SK-N-SH (cell line): ENCODE measurements around the gene ZNF79. TPM values are rescaled to one million over a fixed set of nuclear protein-coding genes. Genes with fewer than 3 reads are reported as not detected.

ENCODE experiments used
- CTCF ChIA-PET: fragments of 300-600, 350-600 bp; formaldehyde crosslinking; extraction: SDS; loops from one replicate; lab custom pipeline; 2021; lab: Yijun Ruan, JAX
- POLR2A ChIA-PET: fragments of 350-600 bp; sonication (Branson Sonifier 250); formaldehyde crosslinking; extraction: SDS; loops from one replicate; lab custom pipeline; 2020; ENCODE audit warnings: antibody characterized with exemption, inconsistent platforms; lab: Yijun Ruan, JAX
- DNase-seq: peaks from one replicate; pipeline ENCODE4 v3.0.0; 2012
- H2AFZ ChIP-seq: fragments of 200-600 bp; sonication (generic); 2 replicates; pipeline ENCODE4 v1.8.1; 2016; ENCODE audit warnings: antibody characterized with exemption, mild to moderate bottlenecking, low read depth
- H3F3A ChIP-seq: fragments of 200-600 bp; sonication (generic); replicated peaks from 2 replicates; pipeline ENCODE3; 2016; ENCODE audit warnings: antibody characterized with exemption, mild to moderate bottlenecking; ENCODE audit not compliant: insufficient read depth
- H3K27ac ChIP-seq, 2 experiments: fragments of 200-500 bp in 1 of 2; fragments of 200-600 bp in 1 of 2; sonication (Bioruptor generic) in 1 of 2; sonication (generic), shearing (Covaris generic) in 1 of 2; 2 replicates each; pipeline versions ENCODE4 v1.5.1 to v1.6.1; 2014 to 2016; ENCODE audit warnings: low read depth in 2 of 2, inconsistent platforms in 1 of 2, low read length in 1 of 2, mild to moderate bottlenecking in 1 of 2, mixed read lengths in 1 of 2
- H3K27me3 ChIP-seq: fragments of 200-600 bp; sonication (generic), shearing (Covaris generic); 2 replicates; pipeline ENCODE4 v1.6.1; 2016; ENCODE audit warnings: mixed run types; ENCODE audit not compliant: insufficient read depth
- H3K36me3 ChIP-seq, 2 experiments: fragments of 200-500 bp in 1 of 2; fragments of 200-600 bp in 1 of 2; sonication (Bioruptor generic) in 1 of 2; sonication (generic) in 1 of 2; replicated peaks in 1 of 2; 2 replicates each; pipeline versions ENCODE3 to v1.5.1; 2014 to 2016; ENCODE audit warnings: low read length in 1 of 2, mild to moderate bottlenecking in 1 of 2; ENCODE audit not compliant: insufficient read depth in 2 of 2, control insufficient read depth in 1 of 2
- H3K4me1 ChIP-seq, 2 experiments: fragments of 200-500 bp in 1 of 2; fragments of 200-600 bp in 1 of 2; sonication (Bioruptor generic) in 1 of 2; sonication (generic), shearing (Covaris generic) in 1 of 2; 2 replicates each; pipeline versions ENCODE4 v1.5.1 to v1.6.1; 2014 to 2016; ENCODE audit warnings: low read depth in 1 of 2, low read length in 1 of 2, mixed run types in 1 of 2; ENCODE audit not compliant: insufficient read depth in 2 of 2, control insufficient read depth in 1 of 2
- H3K4me2 ChIP-seq: fragments of 200-600 bp; sonication (generic), shearing (Covaris generic); 2 replicates; pipeline ENCODE4 v1.6.1; 2017; ENCODE audit warnings: mixed run types
- H3K4me3 ChIP-seq, 2 experiments: fragments of 200-500 bp in 1 of 2; fragments of 200-600 bp in 1 of 2; sonication (Bioruptor generic) in 1 of 2; sonication (generic), shearing (Covaris generic) in 1 of 2; 2 replicates each; pipeline versions ENCODE4 v1.5.1 to v1.8.1; 2014 to 2016; ENCODE audit warnings: low read depth in 2 of 2, inconsistent platforms in 1 of 2, low read length in 1 of 2, mild to moderate bottlenecking in 1 of 2, mixed read lengths in 1 of 2, moderate library complexity in 1 of 2
- H3K79me2 ChIP-seq: fragments of 200-600 bp; sonication (generic); 2 replicates; pipeline ENCODE4 v1.8.1; 2017; ENCODE audit warnings: mild to moderate bottlenecking; ENCODE audit not compliant: insufficient read depth
- H3K9ac ChIP-seq: fragments of 200-600 bp; sonication (generic); 2 replicates; pipeline ENCODE4 v1.6.1; 2017; ENCODE audit warnings: mixed run types
- H3K9me2 ChIP-seq: fragments of 200-600 bp; sonication (generic); 2 replicates; pipeline ENCODE4 v1.6.1; 2017; ENCODE audit warnings: mixed run types
- H3K9me3 ChIP-seq: fragments of 200-600 bp; sonication (generic); 2 replicates; pipeline ENCODE4 v1.6.1; 2017; ENCODE audit warnings: mixed run types, mild to moderate bottlenecking, moderate library complexity
- H4K20me1 ChIP-seq: fragments of 200-600 bp; sonication (generic); 2 replicates; pipeline ENCODE4 v1.6.1; 2017; ENCODE audit warnings: mild to moderate bottlenecking, mixed run types; ENCODE audit not compliant: insufficient read depth
- EP300 ChIP-seq, 2 experiments: IDR thresholded peaks; 2 replicates each; pipeline versions ENCODE4 v1.4.0 to v1.6.1; 2012; ENCODE audit warnings: borderline replicate concordance in 1 of 2, low read depth in 1 of 2, low read length in 1 of 2
- FOXJ3 ChIP-seq: sonication (generic); formaldehyde crosslinking; IDR thresholded peaks from 2 replicates; pipeline ENCODE4 v1.5.1; 2020; ENCODE audit warnings: mild to moderate bottlenecking, missing genetic modification reagents
- FOXM1 ChIP-seq: IDR thresholded peaks from 2 replicates; pipeline ENCODE4 v1.4.0; 2012; ENCODE audit warnings: low read depth, mild to moderate bottlenecking
- GATA2 ChIP-seq: sonication (generic); formaldehyde crosslinking; IDR thresholded peaks from 2 replicates; pipeline ENCODE4 v1.5.0; 2020; ENCODE audit warnings: mild to moderate bottlenecking, missing genetic modification reagents
- JUND ChIP-seq: IDR thresholded peaks from 2 replicates; pipeline ENCODE4 v1.4.0; 2012
- NFIC ChIP-seq: IDR thresholded peaks from 2 replicates; pipeline ENCODE4 v1.4.0; 2012; ENCODE audit warnings: borderline replicate concordance
- NRF1 ChIP-seq: IDR thresholded peaks from 2 replicates; pipeline ENCODE4 v1.6.1; 2012; ENCODE audit warnings: low read depth, mild to moderate bottlenecking, low read length
- POLR2AphosphoS5 ChIP-seq: IDR thresholded peaks from 2 replicates; pipeline ENCODE4 v1.6.1; 2012; ENCODE audit warnings: low read depth, low read length
- RAD21 ChIP-seq: IDR thresholded peaks from 2 replicates; pipeline ENCODE4 v1.6.1; 2012; ENCODE audit warnings: mild to moderate bottlenecking, low read length
- RCOR1 ChIP-seq: fragments of 150-350 bp; IDR thresholded peaks from 2 replicates; pipeline ENCODE4 v1.6.1; 2017; ENCODE audit warnings: antibody characterized with exemption, low read length
- SMC3 ChIP-seq: IDR thresholded peaks from 2 replicates; pipeline ENCODE4 v1.6.1; 2012; ENCODE audit warnings: low read depth, low read length, improper control_type of control experiment
- TAF1 ChIP-seq: IDR thresholded peaks from 2 replicates; pipeline ENCODE4 v1.6.1; 2012; ENCODE audit warnings: low read depth, mild to moderate bottlenecking, low read length, moderate library complexity, borderline replicate concordance
- TEAD4 ChIP-seq: IDR thresholded peaks from 2 replicates; pipeline ENCODE4 v1.4.0; 2012; ENCODE audit warnings: mild to moderate bottlenecking, borderline replicate concordance; ENCODE audit not compliant: insufficient read depth
- WGBS: methylation state at CpG from one replicate; pipeline ENCODE4 v1.1.6; 2017; ENCODE audit warnings: low lambda C conversion rate; 5-methylcytosine and 5-hydroxymethylcytosine counted together
- polyA plus RNA-seq, 3 experiments: library from polyadenylated mRNA; depleted of rRNA; stranded (reverse); fragments of >200 nt; gene quantifications; 2 replicates each; pipeline ENCODE4 v1.2.3, GENCODE V29; 2012
- TF ChIP-seq, protein P1 (sequence below): fragments of 150-350 bp; IDR thresholded peaks from 2 replicates; pipeline ENCODE4 v1.6.1; 2017; ENCODE audit warnings: antibody characterized with exemption, low read length, low read depth, borderline replicate concordance
- TF ChIP-seq, protein P2 (sequence below): IDR thresholded peaks from 2 replicates; pipeline ENCODE4 v1.4.0; 2012; ENCODE audit warnings: low read depth, borderline replicate concordance
- TF ChIP-seq, protein P3 (sequence below): fragments of 150-350 bp; IDR thresholded peaks from 2 replicates; pipeline ENCODE4 v1.6.1; 2016; ENCODE audit warnings: mild to moderate bottlenecking, low read depth, low read length

Gene ZNF79
- polyA plus RNA-seq, 1 of the 3 experiments (the other 2 are of a cell fraction), result 4.6 TPM

DNA sequence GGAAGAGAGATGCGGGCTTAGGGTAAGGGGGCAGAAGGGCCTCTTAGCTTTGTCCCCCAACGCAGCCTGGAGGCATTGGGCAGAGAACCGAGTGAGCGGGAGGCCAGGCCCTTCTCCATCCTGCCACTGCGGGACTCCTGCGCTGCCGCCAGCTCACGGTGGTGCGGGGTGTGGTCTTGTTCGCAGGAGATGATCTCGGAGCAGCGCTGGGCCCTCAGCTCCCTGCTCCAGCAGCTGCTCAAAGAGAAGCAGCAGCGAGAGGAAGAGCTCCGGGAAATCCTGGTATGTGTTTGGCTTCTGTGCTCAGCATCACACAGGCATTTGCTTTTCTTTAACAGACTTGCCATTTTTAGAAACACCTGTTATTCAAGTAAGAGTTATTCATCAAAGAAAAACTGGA lies 68.4 kb downstream of the ZNF79 start:
- Histone ChIP-seq H3K9me3 (no peaks in the 10 kb centered on the region), H2AFZ (no peak overlapping the region), H3K36me3 (peaks cover 3 to 45% of the 10 kb centered on the region in 2 experiments), H3K79me2 (no peaks in the 10 kb centered on the region)
- CTCF ChIA-PET, result interaction anchor here (0.6 to 2.0 kb wide), 4 partner anchors 11 to 242 kb away, joined by 3 to 7 read pairs (median 4); partner anchors contain the start of gene TOR2A
- no peak for DNase-seq
- TF ChIP-seq TEAD4, result no peak
- TF ChIP-seq RAD21, result no peak
- TF ChIP-seq POLR2AphosphoS5, result no peak
- no peak for TF ChIP-seq FOXM1
- TF ChIP-seq GATA2 (CRISPR knock-in tag), result no peak
- TF ChIP-seq RCOR1, result no peak
- TF ChIP-seq, protein P1, sequence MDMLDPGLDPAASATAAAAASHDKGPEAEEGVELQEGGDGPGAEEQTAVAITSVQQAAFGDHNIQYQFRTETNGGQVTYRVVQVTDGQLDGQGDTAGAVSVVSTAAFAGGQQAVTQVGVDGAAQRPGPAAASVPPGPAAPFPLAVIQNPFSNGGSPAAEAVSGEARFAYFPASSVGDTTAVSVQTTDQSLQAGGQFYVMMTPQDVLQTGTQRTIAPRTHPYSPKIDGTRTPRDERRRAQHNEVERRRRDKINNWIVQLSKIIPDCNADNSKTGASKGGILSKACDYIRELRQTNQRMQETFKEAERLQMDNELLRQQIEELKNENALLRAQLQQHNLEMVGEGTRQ, result no peak
- TF ChIP-seq, all 33 proteins: peak for 0
- H3F3A ChIP-seq, result peaks cover 34% of the 10 kb centered on the region
- WGBS, result 87% methylated on average over 6 of the region's 14 CpGs
- H3K4me1 ChIP-seq, result peaks cover 11 to 19% of the 10 kb centered on the region in 2 experiments; a peak in 2 of 4 replicates
- H3K4me3 ChIP-seq, result no peak overlapping the region
- H3K4me2 ChIP-seq, result no peak overlapping the region
- POLR2A ChIA-PET, result no interaction called here
- no peaks in the 10 kb centered on the region for H3K27me3 ChIP-seq
- no peaks in the 10 kb centered on the region for H3K9me2 ChIP-seq
- H3K27ac ChIP-seq, result no peak overlapping the region
- H4K20me1 ChIP-seq, result no peaks in the 10 kb centered on the region
- no peak overlapping the region for H3K9ac ChIP-seq

DNA sequence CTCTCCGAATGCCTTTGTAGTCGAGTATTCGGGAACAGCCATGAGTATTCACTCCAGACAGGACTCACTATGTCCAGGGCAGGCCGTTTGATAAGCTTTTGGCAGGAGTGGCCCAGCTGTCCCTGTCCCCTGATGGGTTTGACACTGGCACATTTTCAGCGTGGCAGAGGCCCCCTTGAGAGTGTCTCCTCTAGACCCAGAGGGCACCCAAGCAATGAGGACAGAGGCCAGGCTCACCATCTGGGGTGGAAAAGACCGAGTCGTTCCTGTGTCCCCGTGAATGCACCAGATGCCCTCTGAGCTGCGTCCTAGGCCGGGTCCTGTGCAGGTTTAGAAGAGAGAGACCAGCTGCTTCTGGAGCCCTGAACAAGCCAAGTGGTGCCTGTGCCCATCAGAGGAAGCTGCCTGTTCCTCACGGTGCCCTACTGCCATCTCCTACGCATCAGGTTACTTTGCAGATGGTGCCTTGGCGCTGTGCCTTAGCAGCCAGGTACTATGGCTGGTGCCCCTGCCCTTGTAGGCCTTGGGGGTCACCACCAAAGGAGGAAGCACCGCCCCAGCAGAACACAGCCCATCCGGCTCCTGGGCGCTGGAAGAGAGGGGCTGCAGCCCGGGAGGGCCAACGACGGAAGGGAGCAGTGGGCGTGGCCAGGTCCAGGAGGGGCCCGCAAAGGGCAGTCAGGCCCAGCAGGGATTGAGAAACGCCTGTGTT lies 69.6 kb downstream of the ZNF79 start:
- Histone ChIP-seq H3K4me3 (no peak overlapping the region), H3K36me3 (peaks cover 10 to 53% of the 10 kb centered on the region in 2 experiments), H4K20me1 (no peaks in the 10 kb centered on the region), H3K4me1 (peaks cover 11 to 19% of the 10 kb centered on the region in 2 experiments; a peak in 2 of 4 replicates), H3K4me2 (no peak overlapping the region), H3K9me3 (no peaks in the 10 kb centered on the region), H3K9ac (no peak overlapping the region), H2AFZ (no peak overlapping the region), H3K9me2 (no peaks in the 10 kb centered on the region), H3K27me3 (no peaks in the 10 kb centered on the region), H3K27ac (no peak overlapping the region), H3F3A (peaks cover 42% of the 10 kb centered on the region), H3K79me2 (no peaks in the 10 kb centered on the region)
- 92% methylated on average over 5 of the region's 22 CpGs for WGBS
- POLR2A ChIA-PET, result no interaction called here
- CTCF ChIA-PET, result interaction anchor here (0.6 to 2.0 kb wide), 3 partner anchors 10 to 241 kb away, joined by 3 to 7 read pairs (median 4); partner anchors contain the start of gene TOR2A
- DNase-seq, result no peak
- no peak for TF ChIP-seq RAD21
- TF ChIP-seq TAF1, result no peak
- no peak for TF ChIP-seq SMC3
- no peak for TF ChIP-seq RCOR1
- no peak for TF ChIP-seq NRF1
- no peak for TF ChIP-seq FOXJ3 (CRISPR knock-in tag)
- TF ChIP-seq EP300 (IDR thresholded peaks at IDR 0.05; ENCODE audit: borderline replicate concordance in 1 of 2, low read depth in 1 of 2, low read length in 1 of 2), result no peak
- no peak for TF ChIP-seq JUND
- no peak for TF ChIP-seq NFIC
- TF ChIP-seq, protein P2, sequence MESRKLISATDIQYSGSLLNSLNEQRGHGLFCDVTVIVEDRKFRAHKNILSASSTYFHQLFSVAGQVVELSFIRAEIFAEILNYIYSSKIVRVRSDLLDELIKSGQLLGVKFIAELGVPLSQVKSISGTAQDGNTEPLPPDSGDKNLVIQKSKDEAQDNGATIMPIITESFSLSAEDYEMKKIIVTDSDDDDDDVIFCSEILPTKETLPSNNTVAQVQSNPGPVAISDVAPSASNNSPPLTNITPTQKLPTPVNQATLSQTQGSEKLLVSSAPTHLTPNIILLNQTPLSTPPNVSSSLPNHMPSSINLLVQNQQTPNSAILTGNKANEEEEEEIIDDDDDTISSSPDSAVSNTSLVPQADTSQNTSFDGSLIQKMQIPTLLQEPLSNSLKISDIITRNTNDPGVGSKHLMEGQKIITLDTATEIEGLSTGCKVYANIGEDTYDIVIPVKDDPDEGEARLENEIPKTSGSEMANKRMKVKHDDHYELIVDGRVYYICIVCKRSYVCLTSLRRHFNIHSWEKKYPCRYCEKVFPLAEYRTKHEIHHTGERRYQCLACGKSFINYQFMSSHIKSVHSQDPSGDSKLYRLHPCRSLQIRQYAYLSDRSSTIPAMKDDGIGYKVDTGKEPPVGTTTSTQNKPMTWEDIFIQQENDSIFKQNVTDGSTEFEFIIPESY, result no peak
- TF ChIP-seq, protein P3, sequence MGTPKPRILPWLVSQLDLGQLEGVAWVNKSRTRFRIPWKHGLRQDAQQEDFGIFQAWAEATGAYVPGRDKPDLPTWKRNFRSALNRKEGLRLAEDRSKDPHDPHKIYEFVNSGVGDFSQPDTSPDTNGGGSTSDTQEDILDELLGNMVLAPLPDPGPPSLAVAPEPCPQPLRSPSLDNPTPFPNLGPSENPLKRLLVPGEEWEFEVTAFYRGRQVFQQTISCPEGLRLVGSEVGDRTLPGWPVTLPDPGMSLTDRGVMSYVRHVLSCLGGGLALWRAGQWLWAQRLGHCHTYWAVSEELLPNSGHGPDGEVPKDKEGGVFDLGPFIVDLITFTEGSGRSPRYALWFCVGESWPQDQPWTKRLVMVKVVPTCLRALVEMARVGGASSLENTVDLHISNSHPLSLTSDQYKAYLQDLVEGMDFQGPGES, result no peak
